Esophagus mucosa (tissue), 1 donor: ENCODE results near the gene CIAO2B. TPM values are rescaled to one million over a fixed set of nuclear protein-coding genes. Genes with fewer than 3 reads are reported as not detected.
"Not testable (repeated sequence)": the region's sequence is repeated elsewhere in the genome, so short reads cannot be mapped to it uniquely, and the experiment has no call there.

Source experiments
- ATAC-seq: fragments of 200-7000 bp; cut with Tn5 transposase; one replicate; pipeline ENCODE4 v1.9.1; 2020
- total RNA-seq: library from RNA; stranded (reverse); gene quantifications from one replicate; pipeline ENCODE4 v1.2.4, GENCODE V29; 2023
- donor health status: DM: yes; HTN: yes; CAD: no.

CIAO2B gene
- total RNA-seq, result 125 TPM

DNA sequence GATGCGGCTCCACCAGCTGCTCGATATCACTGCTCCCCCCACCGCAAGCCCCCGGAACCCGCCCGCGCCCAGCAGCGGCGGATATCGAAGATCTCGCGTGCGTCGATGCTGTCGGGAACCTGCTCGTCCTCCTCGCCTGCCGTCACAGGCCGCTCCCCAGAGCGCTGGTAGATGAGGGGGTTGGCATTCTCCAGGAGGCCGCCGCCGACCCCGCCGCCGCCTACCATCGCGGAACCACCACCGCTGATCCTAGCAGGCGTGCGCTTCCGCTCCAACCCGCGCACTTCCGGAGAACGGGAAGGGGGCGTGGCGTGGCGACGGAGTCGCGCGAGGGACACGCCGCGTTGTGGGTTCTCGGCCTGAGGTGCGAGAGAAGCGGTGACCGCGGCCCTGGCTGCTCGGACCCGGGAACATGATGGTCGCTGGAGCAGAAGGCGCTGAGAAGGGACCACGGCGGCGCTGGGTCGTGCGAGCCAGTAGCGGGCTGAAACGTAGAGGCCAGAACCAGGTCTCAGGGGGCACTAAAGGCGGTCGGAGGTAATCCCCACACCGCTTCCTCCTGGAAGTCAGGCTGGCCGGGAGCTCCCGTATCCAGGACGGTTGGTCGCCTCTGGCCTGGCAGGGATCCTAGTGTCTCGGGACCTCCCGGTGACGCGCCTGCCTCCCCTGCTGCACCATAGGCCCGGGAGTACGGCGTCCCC lies at the start of gene CIAO2B:
Gene CIAO2B, minus strand, starts transcription at position 265 of the 701 bp plus-strand sequence. Its CDS starts 38 bp downstream, at position 227.
- peak; percentile 74 for ATAC-seq

DNA sequence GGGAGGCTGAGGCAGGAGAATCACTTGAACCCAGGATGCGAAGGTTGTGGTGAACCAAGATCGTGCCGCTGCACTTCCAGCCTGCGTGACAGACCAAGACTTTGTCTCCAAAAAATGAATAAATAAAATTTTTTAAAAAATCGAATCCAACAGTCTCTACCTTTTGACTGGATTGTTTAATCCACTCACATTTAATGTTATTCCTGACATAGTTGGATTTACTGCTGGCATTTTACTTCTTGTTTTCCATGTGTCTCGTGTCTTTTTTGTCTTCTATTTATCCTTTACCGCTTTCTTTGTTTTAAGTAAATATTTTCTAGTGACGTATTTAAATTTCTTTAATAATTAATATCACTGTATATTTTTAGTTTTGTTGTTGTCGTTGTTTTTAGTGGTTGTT lies 48.8 kb upstream of the CIAO2B start:
- ATAC-seq, result no peak

DNA sequence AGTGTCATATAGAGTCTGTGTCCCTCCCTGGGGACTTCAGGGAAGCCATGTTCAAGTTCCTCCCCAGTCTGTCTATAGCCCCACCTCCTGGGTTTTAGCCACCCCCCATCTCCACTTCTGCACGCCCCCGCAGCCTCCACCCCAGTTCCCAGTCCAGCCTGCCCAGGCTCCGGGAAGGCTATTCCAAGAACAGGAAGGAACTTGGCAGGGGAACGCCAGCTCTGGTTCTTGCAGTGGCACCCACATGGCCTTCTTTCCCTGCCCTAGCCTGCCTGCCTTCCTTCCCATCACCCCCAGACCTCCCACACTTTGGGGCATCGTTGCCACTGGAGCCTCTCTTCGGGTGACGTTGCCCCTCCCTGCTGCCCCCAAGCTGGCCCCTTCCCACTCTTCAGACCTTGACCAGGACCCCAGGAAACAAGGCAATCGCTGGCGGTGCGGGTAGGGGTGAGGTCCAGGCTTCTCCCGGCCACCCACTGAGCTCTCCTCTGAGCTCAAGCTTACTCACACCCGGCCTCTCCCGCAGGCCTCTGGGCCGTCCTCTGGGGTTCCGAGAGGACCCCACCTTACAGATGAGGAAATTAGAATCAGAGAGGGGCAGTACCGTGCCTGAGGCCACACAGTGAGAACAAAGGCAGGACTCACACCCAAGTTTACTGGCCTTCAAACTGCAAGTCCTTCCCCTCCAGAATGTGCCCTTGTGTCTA lies 45.0 kb upstream of the CIAO2B start:
- peak; percentile 55 for ATAC-seq

DNA sequence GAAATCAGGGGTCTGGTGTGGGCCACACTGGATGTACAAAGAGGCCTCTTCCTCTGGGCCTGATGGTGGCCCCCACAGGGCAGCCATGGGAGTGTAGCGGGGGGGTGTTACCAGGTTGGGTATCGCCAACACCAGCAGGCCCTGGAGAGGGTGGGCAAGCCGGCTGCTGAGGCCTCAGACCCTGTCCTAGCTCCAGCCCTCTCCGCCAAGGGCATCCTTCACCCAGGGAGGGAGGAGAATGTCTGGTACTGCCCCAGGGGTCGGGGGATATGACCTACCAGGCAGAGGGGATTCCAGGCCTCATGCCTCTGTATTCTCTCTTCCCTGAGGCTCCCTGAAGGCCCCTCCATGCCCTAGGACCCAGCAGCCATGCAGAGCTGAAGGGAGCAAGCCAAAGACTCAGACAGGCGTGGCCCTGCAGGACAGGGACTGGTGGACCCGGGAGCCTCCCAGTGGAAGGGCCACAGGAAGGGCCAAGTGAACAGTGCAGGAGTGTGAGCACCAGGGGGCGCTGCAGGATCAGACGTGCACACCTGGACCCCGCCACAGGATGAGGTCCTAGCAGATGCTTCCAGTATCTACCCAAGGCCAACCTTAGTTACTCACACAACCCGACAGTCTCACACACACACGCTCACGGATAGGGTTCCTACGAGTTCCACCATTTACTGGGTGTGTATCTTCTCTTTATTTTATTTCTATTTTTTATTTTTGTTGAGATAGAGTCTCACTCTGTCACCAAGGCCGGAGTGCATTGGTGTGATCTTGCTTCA lies 43.3 kb upstream of the CIAO2B start:
- peak; percentile 93 for ATAC-seq

DNA sequence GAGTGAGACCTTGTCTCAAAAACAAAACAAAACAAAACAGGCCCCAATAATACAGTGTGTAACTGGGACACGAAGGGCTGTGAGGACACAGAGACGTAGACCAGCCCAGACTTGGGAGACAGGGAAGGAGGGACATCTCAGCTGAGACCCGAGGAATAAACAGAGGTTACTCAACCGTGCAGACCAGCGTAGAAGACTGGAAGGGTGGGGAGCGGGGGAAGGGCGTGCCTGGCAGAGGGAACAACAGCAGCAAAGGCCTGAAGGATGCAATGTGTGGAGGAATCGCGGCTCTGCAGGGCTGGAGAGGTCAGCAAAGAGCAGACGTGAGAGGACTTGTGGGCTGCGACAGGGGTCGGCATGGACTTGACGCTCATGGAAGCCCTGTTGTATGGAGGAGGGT lies 42.5 kb upstream of the CIAO2B start:
- no peak for ATAC-seq

DNA sequence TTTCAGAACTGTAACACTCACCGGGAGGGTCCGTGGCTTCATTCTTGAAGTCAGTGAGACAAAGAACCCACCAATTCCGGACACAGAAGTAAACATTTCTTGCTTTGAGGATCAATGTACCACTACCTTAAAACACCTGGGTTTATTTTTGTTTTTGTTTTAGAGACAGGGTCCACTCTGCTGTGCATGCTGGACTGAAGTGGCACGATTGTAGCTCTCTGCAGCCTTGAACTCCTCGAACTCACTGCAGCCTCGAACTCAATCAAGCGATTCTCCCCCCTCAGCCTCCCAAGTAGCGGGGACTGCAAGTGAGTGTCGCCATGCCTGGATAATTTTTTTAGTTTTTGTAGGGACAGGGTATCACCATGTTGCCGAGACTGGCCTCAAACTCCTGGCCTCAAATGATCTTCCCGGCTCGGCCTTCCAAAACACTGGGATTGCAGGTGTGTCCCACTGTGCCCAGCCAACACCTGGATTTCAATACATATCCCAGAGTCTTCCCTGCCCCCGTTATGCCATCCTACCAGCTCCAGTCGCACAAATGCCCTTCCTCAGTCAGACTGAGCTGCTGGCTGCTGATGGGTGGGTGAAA lies 41.2 kb upstream of the CIAO2B start:
- ATAC-seq, result no peak

DNA sequence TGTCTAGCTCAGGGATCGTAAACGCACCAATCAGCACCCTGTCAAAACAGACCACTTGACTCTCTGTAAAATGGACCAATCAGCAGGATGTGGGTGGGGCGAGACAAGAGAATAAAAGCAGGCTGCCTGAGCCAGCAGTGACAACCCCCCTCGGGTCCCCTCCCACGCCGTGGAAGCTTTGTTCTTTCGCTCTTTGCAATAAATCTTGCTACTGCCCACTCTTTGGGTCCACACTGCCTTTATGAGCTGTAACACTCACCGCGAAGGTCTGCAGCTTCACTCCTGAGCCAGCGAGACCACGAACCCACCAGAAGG lies 40.7 kb upstream of the CIAO2B start:
- not testable (repeated sequence) for ATAC-seq

DNA sequence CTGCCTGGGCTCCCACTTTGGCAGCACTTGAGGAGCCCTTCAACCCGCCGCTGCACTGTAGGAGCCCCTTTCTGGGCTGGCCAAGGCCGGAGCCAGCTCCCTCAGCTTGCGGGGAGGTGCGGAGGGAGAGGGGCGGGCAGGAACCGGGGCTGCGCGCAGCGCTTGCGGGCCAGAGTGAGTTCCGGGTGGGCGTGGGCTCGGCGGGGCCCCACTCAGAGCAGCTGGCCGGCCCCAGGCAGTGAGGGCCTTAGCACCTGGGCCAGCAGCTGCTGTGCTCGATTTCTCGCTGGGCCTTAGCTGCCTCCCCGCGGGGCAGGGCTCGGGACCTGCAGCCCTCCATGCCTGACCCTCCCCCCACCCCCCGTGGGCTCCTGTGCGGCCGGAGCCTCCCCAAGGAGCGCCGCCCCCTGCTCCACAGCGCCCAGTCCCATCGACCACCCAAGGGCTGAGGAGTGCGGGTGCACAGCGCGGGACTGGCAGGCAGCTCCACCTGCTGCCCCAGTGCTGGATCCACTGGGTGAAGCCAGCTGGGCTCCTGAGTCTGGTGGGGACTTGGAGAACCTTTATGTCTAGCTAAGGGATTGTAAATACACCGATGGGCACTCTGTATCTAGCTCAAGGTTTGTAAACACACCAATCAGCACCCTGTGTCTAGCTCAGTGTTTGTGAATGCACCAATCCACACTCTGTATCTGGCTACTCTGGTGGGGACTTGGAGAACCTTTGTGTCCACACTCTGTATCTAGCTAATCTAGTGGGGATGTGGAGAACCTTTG lies 40.1 kb upstream of the CIAO2B start:
- not testable (repeated sequence) for ATAC-seq

DNA sequence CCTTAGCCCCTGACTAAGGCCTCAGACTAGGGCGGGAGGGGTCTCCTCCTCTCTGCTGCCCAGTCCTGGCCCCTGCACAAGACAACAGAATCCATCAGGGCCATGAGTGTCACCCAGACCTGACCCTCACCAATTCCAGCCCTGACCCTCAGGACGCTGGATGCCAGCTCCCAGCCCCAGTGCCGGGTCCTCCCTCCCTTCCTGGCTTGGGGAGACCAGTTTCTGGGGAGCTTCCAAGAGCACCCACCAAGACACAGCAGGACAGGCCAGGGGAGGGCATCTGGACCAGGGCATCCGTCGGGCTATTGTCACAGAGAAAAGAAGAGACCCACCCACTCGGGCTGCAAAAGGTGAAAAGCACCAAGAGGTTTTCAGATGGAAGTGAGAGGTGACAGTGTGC lies 39.5 kb upstream of the CIAO2B start:
- ATAC-seq, result no peak

DNA sequence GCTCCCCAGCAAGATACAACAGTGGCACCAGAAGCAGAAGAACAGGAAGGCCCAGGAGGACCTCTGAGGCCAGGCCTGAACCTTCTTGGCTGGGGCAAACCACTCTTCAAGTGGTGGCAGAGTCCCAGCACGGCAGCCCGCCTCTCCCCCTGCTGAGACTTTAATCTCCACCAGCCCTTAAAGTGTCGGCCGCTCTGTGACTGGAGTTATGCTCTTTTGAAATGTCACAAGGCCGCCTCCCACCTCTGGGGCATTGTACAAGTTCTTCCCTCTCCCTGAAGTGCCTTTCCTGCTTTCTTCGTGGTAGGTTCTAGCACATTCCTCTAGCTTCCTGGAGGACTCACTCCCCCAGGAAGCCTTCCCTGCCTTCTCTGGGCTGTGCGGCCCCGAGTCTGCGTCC lies 38.8 kb upstream of the CIAO2B start:
- no peak for ATAC-seq

DNA sequence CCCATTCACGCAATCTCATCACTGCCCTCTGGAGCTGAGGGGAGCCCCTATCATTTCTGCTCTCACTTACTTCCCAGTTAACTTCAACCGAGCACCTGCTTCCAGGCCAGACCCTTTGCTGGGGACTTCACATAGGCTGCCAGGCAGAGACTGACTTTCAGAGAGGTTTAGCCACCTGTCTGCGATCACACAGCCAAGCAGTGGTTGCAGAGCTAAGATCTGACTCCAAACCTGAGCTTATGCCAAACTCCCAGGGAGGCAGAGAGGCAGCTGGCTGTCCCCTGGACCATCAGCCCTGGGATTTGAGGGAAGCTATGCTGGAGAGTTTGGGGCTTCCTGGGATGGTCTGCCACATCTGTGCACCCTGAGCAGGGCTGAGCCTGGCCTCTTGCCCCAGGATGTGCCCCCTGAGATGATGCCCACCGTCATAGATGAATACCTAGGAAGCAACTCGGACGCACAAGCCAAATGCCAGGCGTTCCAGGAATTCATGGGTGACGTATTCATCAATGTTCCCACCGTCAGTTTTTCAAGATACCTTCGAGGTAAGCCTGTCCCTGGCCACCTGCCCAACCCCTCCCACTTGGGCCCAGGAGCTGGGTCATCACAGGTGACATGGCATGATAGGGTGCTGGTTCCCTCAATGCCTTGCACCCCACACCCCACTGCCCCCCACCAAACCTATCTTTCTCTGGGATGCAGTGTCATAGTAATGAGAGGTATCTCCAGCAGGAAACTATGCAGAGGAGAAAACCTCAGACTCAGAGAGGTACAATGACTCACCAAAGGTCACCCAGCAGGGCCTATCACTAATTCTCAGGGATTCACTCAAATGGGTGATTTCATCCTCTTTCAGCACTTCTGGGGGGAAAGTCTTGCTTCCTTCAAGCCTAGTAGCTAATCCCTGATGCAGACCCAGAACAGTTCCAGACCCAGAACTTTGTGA lies 36.8 kb upstream of the CIAO2B start:
- peak; percentile 10 for ATAC-seq

DNA sequence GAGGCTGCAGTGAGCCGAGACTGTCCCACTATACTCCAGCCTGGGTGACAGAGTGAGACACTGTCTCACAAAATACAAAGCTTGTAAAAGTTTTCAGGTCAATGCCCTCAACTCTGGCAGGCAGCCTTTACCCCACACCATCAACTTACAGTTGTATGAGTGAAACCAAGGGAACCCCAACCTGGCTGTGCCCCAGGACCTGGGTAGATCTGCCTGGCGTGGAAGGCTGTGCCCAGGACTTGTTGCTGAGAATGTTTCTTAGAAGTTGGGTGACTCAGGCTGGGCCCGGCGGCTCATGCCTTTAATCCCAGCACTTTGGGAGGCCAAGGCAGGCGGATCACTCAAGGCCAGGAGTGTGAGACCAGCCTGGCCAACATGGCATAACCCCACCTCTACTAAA lies 34.6 kb upstream of the CIAO2B start:
- peak; percentile 62 for ATAC-seq

DNA sequence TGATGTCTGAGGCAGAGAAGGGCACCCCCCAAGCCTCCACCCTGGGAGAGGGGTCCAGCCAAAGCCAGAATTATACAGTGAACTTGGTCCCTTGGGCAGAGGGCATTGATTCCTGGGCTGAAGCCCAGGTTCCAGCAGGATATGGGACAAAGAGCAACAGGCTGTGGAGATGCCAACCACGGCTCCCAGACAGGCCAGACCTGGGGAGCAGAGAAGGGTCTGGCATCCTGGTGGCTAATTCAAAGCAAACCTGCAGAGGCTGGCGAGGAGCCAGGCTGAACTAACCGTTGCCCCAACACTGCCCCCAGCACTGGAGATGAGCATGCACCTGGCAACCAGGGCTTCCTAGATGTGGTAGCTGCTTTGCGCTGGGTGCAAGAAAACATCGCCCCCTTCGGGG lies 29.8 kb upstream of the CIAO2B start:
- ATAC-seq, result no peak

DNA sequence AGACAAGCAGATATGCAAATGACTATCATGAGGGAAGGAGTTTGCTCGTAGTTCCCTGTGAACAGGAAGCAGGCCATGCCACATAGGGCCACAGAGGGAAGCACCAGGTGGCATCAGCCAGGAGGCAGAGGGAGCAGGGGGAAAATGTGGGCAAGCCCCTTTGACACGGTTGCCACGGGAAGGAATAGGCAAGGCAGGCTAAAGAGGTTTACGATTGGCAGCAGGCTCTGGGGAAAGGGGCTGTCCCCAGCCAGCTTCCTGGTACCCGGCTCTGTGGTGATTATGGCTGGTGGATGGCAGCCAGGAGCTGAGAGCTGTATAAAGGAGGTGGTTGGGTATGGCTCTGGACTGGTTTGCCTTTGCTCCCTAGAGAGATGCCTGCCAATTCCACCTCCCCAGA lies 27.7 kb upstream of the CIAO2B start:
- peak; percentile 85 for ATAC-seq

DNA sequence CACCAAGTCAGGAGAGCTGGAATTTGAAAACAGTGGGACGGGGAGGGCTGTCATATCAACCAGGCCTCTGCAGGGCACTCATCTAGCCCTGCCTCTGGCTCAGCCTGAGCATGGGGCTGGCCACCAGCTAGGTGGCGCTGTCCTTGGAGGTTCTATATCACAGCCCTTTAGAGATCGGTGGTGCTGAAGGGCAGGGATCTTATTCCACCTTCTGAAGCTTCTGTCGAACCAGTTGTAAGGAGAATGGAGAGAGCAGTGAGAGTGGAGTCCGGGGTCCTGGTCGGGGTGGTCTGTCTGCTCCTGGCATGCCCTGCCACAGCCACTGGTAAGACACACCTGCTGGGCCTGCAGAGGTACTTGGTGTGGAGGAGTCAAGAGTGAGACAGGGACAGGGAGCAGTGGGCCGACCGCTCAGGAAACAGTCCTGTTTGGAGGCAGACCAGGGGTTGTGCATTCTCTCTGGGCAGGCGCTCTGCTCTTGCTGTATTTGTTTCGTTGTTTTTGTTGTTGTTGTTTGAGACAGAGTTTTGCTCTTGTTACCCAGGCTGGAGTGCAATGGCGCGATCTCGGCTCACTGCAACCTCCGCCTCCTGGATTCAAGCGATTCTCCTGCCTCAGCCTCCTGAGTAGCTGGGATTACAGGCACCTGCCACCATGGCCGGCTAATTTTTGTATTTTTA lies 27.0 kb upstream of the CIAO2B start, which contains the start of gene CES3:
Gene CES3, plus strand, starts transcription at position 202 of the 680 bp plus-strand sequence. Its CDS starts 42 bp downstream, at position 244.
- ATAC-seq, result peak; percentile 73

DNA sequence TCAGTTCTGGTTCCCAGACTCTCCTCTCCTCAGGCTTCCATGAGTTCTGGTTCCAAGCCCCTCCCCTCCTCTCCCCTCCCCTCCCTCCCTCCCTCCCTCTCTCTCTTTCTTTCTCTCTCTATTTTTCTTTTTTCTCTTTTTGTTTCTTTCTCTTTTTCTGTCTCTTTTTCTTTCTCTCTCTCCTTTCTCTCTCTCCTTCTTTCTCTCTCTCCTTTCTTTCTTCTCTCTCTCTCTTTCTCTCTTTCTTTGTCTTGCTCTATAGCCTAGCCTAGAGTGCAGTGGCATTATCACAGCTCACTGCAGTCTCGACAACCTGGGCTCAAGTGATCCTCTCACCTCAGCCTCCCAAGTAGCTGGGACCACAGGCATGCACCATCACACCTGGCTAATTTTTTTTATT lies 26.1 kb upstream of the CIAO2B start:
- ATAC-seq, result no peak

DNA sequence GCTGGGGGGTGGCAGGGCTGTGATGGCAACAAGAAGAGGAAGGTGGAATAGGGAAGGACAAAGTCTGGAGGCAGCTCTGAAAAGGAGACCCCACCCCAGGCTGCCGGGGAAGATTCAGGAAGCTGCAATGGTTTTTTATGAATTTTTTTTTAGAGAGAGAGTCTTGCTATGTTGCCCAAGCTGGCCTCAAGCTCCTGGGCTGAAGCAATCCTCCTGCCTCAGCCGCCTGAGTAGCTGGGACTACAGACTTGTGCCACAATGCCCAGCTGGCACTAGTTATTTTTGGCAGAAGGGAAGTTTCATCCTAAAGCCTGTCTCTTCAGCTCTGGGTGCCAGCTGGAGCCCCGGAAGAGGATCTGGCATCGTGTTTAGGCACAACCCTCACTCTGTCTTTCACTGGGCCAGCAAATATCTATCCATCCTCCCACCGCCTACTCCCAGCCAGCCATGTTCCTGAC lies 25.5 kb upstream of the CIAO2B start:
- no peak for ATAC-seq

DNA sequence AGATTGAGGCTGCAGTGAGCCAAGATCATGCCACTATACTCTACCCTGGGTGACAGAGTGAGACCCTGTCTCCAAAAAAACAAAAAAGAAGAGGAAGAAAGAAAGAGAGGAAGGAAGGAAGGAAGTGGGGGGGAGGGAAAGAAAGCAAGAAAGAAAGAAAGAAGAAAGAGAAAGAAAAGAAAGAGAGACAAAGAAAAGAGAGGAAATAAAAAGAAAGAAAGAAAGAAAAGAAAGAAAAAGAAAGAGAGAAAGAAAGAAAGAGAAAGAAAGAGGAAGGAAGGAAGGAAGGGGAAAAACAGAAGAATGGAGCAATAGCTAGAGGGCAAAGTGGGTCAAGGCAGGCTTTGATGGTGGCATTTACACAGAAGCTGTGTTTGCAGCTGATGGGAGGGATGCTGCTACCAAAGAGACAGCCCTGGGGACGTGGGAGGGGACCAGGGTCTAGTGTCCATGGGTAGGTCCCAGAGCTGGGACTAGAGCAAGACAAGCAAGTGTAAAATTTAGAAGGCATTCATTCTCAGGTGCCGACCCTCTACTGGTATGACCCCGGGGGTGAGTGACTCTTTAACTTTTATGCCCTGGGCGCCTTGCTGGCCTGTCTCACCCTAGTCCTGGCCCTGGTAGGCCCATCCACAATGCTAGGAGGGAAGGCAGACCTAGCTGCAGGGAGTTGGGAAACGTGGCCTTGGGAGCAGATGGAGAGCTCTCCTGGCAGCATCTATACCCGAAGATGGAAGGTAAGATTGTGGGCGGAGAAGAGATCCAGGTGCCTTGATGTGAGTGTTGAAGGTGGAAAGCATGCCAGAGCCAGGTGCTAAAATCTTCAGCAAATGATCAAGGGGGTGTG lies 24.9 kb upstream of the CIAO2B start:
- no peak for ATAC-seq

DNA sequence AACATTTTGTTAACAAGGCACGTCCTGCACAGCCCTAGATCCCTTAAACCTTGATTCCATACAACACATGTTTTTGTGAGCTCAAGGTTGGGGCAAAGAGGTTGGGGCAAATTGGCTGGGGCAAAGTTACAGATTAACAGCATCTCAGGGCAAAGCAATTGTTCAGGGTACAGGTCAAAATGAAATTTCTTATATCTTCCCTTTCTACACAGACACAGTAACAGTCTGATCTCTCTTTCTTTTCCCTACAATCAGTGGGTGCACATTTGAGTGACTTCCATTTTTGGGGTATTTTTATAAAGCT lies 21.9 kb upstream of the CIAO2B start:
- ATAC-seq, result not testable (repeated sequence)
